Common myeloid progenitor, CD34-positive (primary cell): ENCODE measurements around the gene DCXR.

ENCODE experiments used
- CTCF ChIA-PET: fragments of 350-600 bp; sonication (Branson Sonifier 250); formaldehyde crosslinking; loops from one replicate; lab custom pipeline; 2021; ENCODE audit warnings: antibody characterized with exemption; lab: Charles Lee
- POLR2A ChIA-PET: fragments of 350-600 bp; sonication (Branson Sonifier 250); formaldehyde crosslinking; loops from one replicate; lab custom pipeline; 2021; ENCODE audit warnings: antibody characterized with exemption; lab: Charles Lee
- DNase-seq, 3 donors: peaks; one replicate each; pipeline versions ENCODE4 v3.0.0 to v3.0.0-alpha.2; 2013
- H3K27ac ChIP-seq, 2 experiments: 1 replicate in 1 of 2; 2 replicates in 1 of 2; pipeline ENCODE4 v1.7.0; 2013; ENCODE audit warnings: inconsistent platforms in 2 of 2, low read length in 2 of 2, mild to moderate bottlenecking in 2 of 2, low read depth in 1 of 2, moderate library complexity in 1 of 2; ENCODE audit not compliant: severe bottlenecking in 2 of 2, insufficient read depth in 1 of 2, poor library complexity in 1 of 2
- H3K27me3 ChIP-seq, 5 experiments: replicated peaks in 2 of 5; 1 replicate in 3 of 5; 2 replicates in 2 of 5; pipeline versions ENCODE4 v1.6.1 to v1.7.0; 2013; ENCODE audit warnings: low read length in 4 of 5, mild to moderate bottlenecking in 2 of 5, moderate library complexity in 2 of 5, inconsistent platforms in 1 of 5; ENCODE audit not compliant: insufficient read depth in 5 of 5, control insufficient read depth in 4 of 5
- H3K36me3 ChIP-seq, 4 experiments: 1 replicate in 2 of 4; 2 replicates in 2 of 4; pipeline versions ENCODE4 v1.6.1 to v1.7.0; 2013; ENCODE audit warnings: low read length in 3 of 4, control low read depth in 1 of 4, mild to moderate bottlenecking in 1 of 4; ENCODE audit not compliant: control insufficient read depth in 4 of 4, insufficient read depth in 4 of 4
- H3K4me1 ChIP-seq, 4 experiments: 1 replicate in 3 of 4; 2 replicates in 1 of 4; pipeline versions ENCODE4 v1.6.1 to v1.7.1; 2013; ENCODE audit warnings: low read length in 3 of 4, mild to moderate bottlenecking in 3 of 4, control low read depth in 1 of 4, inconsistent platforms in 1 of 4, moderate library complexity in 1 of 4; ENCODE audit not compliant: control insufficient read depth in 4 of 4, insufficient read depth in 4 of 4; ENCODE audit errors: control extremely low read depth in 1 of 4
- H3K4me3 ChIP-seq, 7 experiments: 1 replicate in 4 of 7; 2 replicates in 3 of 7; pipeline versions ENCODE4 v1.5.1 to v1.7.0; 2013; ENCODE audit warnings: mild to moderate bottlenecking in 7 of 7, low read length in 6 of 7, moderate library complexity in 6 of 7, inconsistent platforms in 2 of 7, low read depth in 2 of 7, control low read depth in 1 of 7; ENCODE audit not compliant: insufficient read depth in 4 of 7, control insufficient read depth in 1 of 7; ENCODE audit errors: extremely low read depth in 1 of 7
- H3K9me3 ChIP-seq, 5 experiments: 1 replicate in 4 of 5; 2 replicates in 1 of 5; pipeline versions ENCODE4 v1.6.1 to v1.7.1; 2013; ENCODE audit warnings: low read length in 4 of 5, mild to moderate bottlenecking in 2 of 5, inconsistent platforms in 1 of 5, low read depth in 1 of 5, moderate library complexity in 1 of 5; ENCODE audit not compliant: control insufficient read depth in 4 of 5, insufficient read depth in 2 of 5; ENCODE audit errors: control extremely low read depth in 1 of 5
- WGBS: methylation state at CpG from one replicate; pipeline ENCODE4 v1.1.5; 2013; ENCODE audit not compliant: insufficient coverage; 5-methylcytosine and 5-hydroxymethylcytosine counted together

Gene DCXR

DNA sequence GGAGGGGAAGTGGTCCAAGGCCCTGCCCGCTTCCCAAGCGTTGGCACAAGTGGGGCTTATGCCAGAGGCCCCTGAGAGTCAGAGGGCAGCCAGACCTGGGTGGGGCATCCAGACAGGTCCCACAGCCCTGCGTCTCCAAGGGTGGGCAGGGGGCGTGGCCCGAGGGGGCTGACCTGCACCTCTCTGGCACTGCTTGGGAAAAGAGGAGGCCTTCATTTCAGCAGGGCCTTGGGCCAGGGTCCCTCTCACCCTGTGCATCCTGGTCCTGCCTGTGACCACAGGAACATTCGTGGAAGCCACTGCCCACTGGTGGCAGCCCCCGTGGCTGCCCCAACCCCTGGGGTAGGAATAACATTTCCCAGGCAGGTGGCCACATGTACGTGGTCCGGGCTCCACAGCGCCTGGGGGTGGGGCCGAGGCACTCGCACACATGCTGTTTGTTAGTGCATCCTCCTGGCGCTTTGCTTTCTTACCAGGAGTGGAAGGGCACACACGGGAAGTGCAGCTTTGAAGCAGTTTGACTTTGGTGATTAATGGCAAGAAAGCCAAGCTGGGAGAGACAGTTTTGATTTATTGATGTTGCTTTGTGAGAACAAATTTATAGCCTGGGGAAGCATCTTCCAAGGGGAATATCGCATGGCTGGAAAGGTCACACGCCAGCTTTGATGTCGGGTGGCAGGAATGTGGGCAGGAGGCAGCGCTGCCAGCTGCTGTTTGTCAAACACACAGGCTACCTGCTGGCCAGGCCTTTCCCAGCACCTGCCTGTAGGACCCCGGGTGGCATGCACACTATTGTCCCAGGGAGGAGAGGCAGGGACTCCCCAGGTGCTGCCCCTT, 19.1 kb downstream of the DCXR start:
- no peak overlapping the region for H3K27ac ChIP-seq
- no peak for DNase-seq
- H3K27me3 ChIP-seq, result no peaks in the 10 kb centered on the region
- no peaks in the 10 kb centered on the region for H3K9me3 ChIP-seq
- POLR2A ChIA-PET, result no interaction called here
- no peak overlapping the region for H3K4me3 ChIP-seq
- H3K36me3 ChIP-seq, result peaks cover 0 to 17% (median 7%) of the 10 kb centered on the region in 4 experiments
- H3K4me1 ChIP-seq, result peaks cover 0 to 25% (median 21%) of the 10 kb centered on the region in 4 experiments
- 86% methylated on average over 15 of the region's 19 CpGs for WGBS
- CTCF ChIA-PET, result interaction anchor here (1.3 to 6.8 kb wide), 4 partner anchors 11 to 64 kb away, joined by 3 to 117 read pairs (median 20); partner anchors contain the start of gene NOTUM

DNA sequence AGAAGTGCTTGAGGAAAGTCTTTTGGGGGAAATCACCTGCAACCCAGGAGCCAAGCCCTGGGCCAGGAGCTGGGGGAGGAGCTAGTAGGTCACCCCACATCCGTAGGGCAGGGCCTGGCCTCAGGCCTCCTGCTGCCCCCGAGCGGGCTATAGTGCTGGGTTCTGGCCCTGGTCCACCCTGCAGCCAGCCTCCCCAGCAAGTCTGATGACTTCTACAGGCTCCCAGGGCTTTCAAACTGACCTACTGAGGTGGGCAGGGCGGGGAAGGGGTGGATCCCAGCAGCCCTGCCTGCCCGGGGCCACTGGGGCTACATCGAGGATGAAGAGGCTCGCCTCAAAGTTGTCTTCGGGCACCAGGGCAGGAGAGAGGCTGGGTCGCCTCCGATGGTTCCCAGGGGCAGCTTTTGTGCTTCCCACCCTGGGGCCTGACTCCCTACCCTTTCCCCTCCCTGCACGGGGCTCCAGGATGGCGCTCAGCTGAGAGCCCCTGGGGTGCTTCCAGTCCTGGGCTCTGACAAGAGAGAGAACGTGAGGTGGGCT, 19.8 kb downstream of the DCXR start:
- WGBS, result 95% methylated on average over 11 of the region's 13 CpGs
- no peak overlapping the region for H3K27ac ChIP-seq
- POLR2A ChIA-PET, result no interaction called here
- H3K9me3 ChIP-seq, result no peaks in the 10 kb centered on the region
- no peaks in the 10 kb centered on the region for H3K27me3 ChIP-seq
- peaks cover 0 to 30% (median 27%) of the 10 kb centered on the region in 4 experiments for H3K4me1 ChIP-seq
- H3K4me3 ChIP-seq, result no peak overlapping the region
- H3K36me3 ChIP-seq, result peaks cover 0 to 17% (median 7%) of the 10 kb centered on the region in 4 experiments
- CTCF ChIA-PET, result interaction anchor here (2.7 kb wide), 2 partner anchors 12 to 58 kb away, joined by 11 to 20 read pairs; partner anchors contain the start of gene NOTUM
- DNase-seq, result no peak

DNA sequence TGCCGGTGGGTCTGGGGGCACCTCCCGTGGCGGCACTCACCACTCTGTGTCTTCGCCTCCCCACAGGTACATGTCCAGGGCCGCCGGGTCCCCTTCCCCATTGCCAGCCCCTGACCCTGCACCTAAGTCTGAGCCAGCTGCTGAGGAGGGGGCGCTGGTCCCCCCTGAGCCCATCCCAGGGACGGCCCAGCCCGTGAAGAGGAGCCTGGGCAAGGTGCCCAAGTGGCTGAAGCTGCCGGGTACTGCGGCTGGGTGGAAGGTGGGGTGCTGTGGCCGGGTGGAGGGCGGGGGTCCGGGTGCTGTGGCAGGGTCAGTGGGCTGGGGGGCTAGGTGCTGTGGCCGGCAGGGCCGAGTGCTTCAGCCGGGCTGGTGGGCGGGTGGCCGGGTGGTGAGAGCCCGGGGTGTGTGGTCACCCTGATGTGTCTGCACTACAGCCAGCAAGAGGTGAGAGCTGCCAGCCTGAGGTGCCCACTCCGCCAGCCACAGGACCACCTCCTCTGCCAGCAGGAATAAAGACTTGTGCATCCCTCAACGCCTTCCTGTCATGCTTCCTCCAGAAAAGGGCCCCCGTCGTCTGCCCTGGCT, 20.5 kb downstream of the DCXR start:
- Histone ChIP-seq H3K9me3 (no peaks in the 10 kb centered on the region), H3K4me3 (no peak overlapping the region), H3K27me3 (no peaks in the 10 kb centered on the region), H3K27ac (no peak overlapping the region), H3K36me3 (peaks cover 0 to 17% (median 7%) of the 10 kb centered on the region in 4 experiments), H3K4me1 (peaks cover 0 to 33% (median 30%) of the 10 kb centered on the region in 4 experiments)
- CTCF ChIA-PET, result interaction anchor here (1.0 to 2.7 kb wide), 4 partner anchors 14 to 62 kb away, joined by 3 to 20 read pairs (median 4); partner anchors contain the start of gene NOTUM
- WGBS, result 94% methylated on average over 22 of the region's 24 CpGs
- no peak for DNase-seq
- POLR2A ChIA-PET, result interaction anchor here (0.7 kb wide), 1 partner anchor 58 kb away, joined by 3 read pairs; no protein-coding TSS in a partner anchor

DNA sequence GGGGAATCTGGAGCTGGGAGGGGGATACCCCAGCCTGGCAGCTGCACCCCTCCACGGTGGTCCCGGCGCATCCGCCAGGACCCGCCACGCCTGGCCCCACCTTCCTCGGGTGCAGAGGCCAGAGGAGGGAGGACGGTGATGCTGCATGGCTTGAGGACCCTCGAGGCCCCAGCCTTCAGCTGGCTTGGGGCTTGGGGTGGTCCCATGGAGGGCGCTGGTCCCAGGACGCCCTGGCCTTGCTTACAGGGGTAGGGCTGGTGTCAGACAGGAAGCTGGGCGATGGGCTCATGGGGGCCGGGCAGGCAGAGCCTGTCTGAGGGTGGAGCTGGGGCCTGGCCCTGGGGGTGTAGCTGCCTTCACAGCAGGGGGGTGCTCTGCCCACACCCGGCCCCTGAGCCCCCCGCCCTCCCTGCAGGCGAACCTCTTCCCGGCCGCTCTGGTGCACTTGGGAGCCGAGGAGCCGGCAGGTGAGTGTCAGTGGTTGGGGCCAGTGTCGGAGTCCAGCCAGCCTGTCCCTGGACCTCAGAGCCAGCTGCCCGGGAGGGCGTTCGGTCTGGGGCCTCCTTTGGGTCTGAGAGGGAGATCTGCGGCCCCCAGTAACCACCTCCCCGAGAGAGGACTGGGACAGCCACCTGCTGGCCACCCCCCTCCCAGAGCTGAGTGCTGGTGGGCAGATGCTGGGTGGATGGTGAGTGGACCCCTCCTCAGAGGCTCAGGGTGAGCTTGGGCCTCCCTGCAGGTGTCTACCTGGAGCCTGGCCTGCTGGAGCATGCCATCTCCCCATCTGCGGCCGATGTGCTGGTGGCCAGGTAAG, 21.2 kb downstream of the DCXR start:
- no peaks in the 10 kb centered on the region for H3K9me3 ChIP-seq
- peaks cover 0 to 31% (median 29%) of the 10 kb centered on the region in 4 experiments for H3K4me1 ChIP-seq
- peaks cover 0 to 19% (median 9%) of the 10 kb centered on the region in 4 experiments for H3K36me3 ChIP-seq
- H3K4me3 ChIP-seq, result no peak overlapping the region
- no peak overlapping the region for H3K27ac ChIP-seq
- no peaks in the 10 kb centered on the region for H3K27me3 ChIP-seq
- 94% methylated on average over 18 of the region's 28 CpGs for WGBS
- ChIA-PET CTCF (interaction anchor here (1.0 to 2.7 kb wide), 4 partner anchors 14 to 62 kb away, joined by 3 to 20 read pairs (median 4); partner anchors contain the start of gene NOTUM), POLR2A (interaction anchor here (0.7 kb wide), 1 partner anchor 57 kb away, joined by 3 read pairs; no protein-coding TSS in a partner anchor)
- no peak for DNase-seq

DNA sequence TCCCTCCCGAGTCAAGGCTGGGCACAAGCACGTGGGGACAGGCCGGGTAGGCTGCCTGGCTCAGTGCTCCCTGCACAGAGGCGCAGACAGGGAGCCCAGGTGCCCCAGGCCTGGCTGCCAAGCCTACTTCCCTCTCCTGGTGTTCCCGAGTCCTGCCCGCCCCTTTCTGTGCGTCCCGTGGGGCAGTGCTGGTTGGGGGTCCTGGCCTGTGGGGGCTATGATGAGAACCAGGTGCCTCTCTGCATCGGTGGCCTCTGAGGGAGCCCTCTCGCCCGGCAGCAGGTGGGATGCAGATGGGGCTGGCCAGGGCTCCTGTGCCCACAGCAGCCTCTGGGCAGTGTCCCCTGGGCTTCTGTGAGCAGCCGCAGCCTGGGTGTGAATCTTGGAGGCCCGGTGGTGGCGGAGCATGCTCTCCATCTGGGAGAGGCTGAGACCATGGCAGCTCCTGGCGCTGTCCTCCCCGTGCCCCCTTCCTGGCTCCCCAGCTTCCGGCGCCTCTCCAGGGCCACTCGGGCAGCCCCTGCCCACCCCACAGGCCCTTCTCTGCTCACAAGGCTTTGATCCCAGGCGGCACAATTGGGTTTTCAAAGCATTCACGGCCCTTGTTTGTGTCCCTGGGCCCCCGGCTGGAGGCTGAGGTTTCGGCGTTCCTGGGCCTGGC, 22.1 kb downstream of the DCXR start:
- Histone ChIP-seq H3K9me3 (no peaks in the 10 kb centered on the region), H3K36me3 (peaks cover 0 to 19% (median 9%) of the 10 kb centered on the region in 4 experiments), H3K4me1 (peaks cover 0 to 30% (median 26%) of the 10 kb centered on the region in 4 experiments), H3K27ac (no peak overlapping the region), H3K4me3 (no peak overlapping the region), H3K27me3 (no peaks in the 10 kb centered on the region)
- WGBS, result 95% methylated on average over 18 of the region's 24 CpGs
- ChIA-PET POLR2A (no interaction called here), CTCF (interaction anchor here (1.0 to 2.7 kb wide), 3 partner anchors 55 to 61 kb away, joined by 3 to 20 read pairs (median 4); partner anchors contain the start of gene NOTUM)
- DNase-seq, result no peak

DNA sequence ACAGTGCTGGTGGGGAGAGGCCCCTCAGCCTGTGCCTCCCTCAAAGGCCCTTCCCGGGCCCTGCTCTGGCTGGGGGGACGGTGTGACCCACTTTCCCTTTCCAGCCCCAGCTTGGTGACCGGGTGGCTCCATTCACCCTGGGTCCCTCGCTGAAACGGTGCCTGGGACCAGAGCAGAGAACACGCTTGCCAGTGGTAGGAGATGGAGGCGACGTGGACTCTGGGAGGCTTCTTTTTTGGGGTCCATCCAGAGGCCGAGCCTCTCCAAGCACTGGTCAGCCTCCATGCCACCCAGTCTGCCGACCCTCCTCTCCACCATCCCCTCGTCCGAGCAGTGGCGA, 22.6 kb downstream of the DCXR start:
- H3K27me3 ChIP-seq, result no peaks in the 10 kb centered on the region
- CTCF ChIA-PET, result no interaction called here
- no peak overlapping the region for H3K27ac ChIP-seq
- peaks cover 0 to 30% (median 26%) of the 10 kb centered on the region in 4 experiments for H3K4me1 ChIP-seq
- no peaks in the 10 kb centered on the region for H3K9me3 ChIP-seq
- no peak for DNase-seq
- peaks cover 0 to 19% (median 9%) of the 10 kb centered on the region in 4 experiments for H3K36me3 ChIP-seq
- POLR2A ChIA-PET, result no interaction called here
- 88% methylated on average over 10 of the region's 13 CpGs for WGBS
- no peak overlapping the region for H3K4me3 ChIP-seq
